Measurements from ENCODE around the gene KCTD10. TPM values are rescaled to one million over a fixed set of nuclear protein-coding genes. Genes with fewer than 3 reads are reported as not detected.

The KCTD10 gene
- total RNA-seq, 4 donors from 2014 or later = 31.5 to 62.8 (median 46.5) TPM

- no peaks in the 10 kb centered on the region for H3K27me3 ChIP-seq
- TF ChIP-seq CTCF (IDR thresholded peaks at IDR 0.05) = no peak
- TF ChIP-seq POLR2A (IDR thresholded peaks at IDR 0.05) = no peak
- H3K4me1 ChIP-seq = peaks cover 0 to 38% (median 16%) of the 10 kb centered on the region in 3 donors
- H3K4me3 ChIP-seq = no peak overlapping the region
- intact Hi-C loops (cut with DNase I) = no loop called here
- H3K9me3 ChIP-seq = no peaks in the 10 kb centered on the region
- no peak for DNase-seq
- H3K27ac ChIP-seq = no peak overlapping the region
- peaks cover 10 to 75% (median 18%) of the 10 kb centered on the region in 3 donors for H3K36me3 ChIP-seq
- WGBS, 2 donors = 72 to 81% methylated on average over 4 to 6 of the region's 9 CpGs
Observed at GRCh38 chr12:109447482-109447881, 29.6 kb downstream of the KCTD10 start.

- Histone ChIP-seq H3K4me3 (no peak overlapping the region), H3K36me3 (peaks cover 9 to 69% (median 18%) of the 10 kb centered on the region in 3 donors), H3K4me1 (peaks cover 0 to 32% (median 12%) of the 10 kb centered on the region in 3 donors), H3K27ac (no peak overlapping the region), H3K9me3 (no peaks in the 10 kb centered on the region), H3K27me3 (no peaks in the 10 kb centered on the region)
- TF ChIP-seq POLR2A (IDR thresholded peaks at IDR 0.05) (no peak), CTCF (IDR thresholded peaks at IDR 0.05) (no peak)
- WGBS, 2 donors = 79 to 85% methylated on average over 8 of the region's 8 CpGs
- intact Hi-C loops (cut with DNase I) = no loop called here
- DNase-seq = no peak
Observed at GRCh38 chr12:109446869-109447268, 30.2 kb downstream of the KCTD10 start.

GRCh38 chr12:109445191-109445609 lies 31.9 kb downstream of the KCTD10 start:
- Histone ChIP-seq H3K36me3 (peaks cover 4 to 52% (median 12%) of the 10 kb centered on the region in 3 donors), H3K4me1 (peaks cover 0 to 28% (median 0%) of the 10 kb centered on the region in 3 donors), H3K27ac (no peak overlapping the region), H3K9me3 (no peaks in the 10 kb centered on the region), H3K4me3 (no peak overlapping the region), H3K27me3 (no peaks in the 10 kb centered on the region)
- TF ChIP-seq CTCF (IDR thresholded peaks at IDR 0.05) (no peak), POLR2A (IDR thresholded peaks at IDR 0.05) (no peak)
- 78 to 82% methylated on average over 2 of the region's 2 CpGs for WGBS, 2 donors
- DNase-seq = no peak
- intact Hi-C loops (cut with DNase I) = no loop called here

GRCh38 chr12:109444259-109444658 lies 32.8 kb downstream of the KCTD10 start:
- 49 to 56% methylated on average over 5 of the region's 6 CpGs for WGBS, 2 donors
- Histone ChIP-seq H3K4me1 (peaks cover 0 to 36% (median 0%) of the 10 kb centered on the region in 3 donors), H3K27me3 (no peaks in the 10 kb centered on the region), H3K36me3 (peaks cover 4 to 44% (median 12%) of the 10 kb centered on the region in 3 donors), H3K9me3 (no peaks in the 10 kb centered on the region), H3K4me3 (no peak overlapping the region), H3K27ac (peak overlapping the region in 3 of 4 donors; percentile 25 to 35 (median 35))
- intact Hi-C loops (cut with DNase I) = no loop called here
- no peak for TF ChIP-seq POLR2A (IDR thresholded peaks at IDR 0.05)
- TF ChIP-seq CTCF (IDR thresholded peaks at IDR 0.05) = no peak
- DNase-seq = no peak

- H3K9me3 ChIP-seq = no peaks in the 10 kb centered on the region
- no peak for DNase-seq
- H3K4me1 ChIP-seq = peaks cover 0 to 41% (median 0%) of the 10 kb centered on the region in 3 donors
- no peak overlapping the region for H3K4me3 ChIP-seq
- TF ChIP-seq POLR2A (IDR thresholded peaks at IDR 0.05) = no peak
- no peaks in the 10 kb centered on the region for H3K27me3 ChIP-seq
- 77 to 87% methylated on average over 4 to 5 of the region's 5 CpGs for WGBS, 2 donors
- peaks cover 4 to 39% (median 12%) of the 10 kb centered on the region in 3 donors for H3K36me3 ChIP-seq
- intact Hi-C loops (cut with DNase I) = no loop called here
- H3K27ac ChIP-seq = peak overlapping the region in 3 of 4 donors; percentile 25 to 35 (median 35)
Observed at GRCh38 chr12:109443794-109444193, 33.3 kb downstream of the KCTD10 start.
